Adrenal gland (tissue), 5 donors: Measurements from ENCODE around the gene OR2AJ1.

Experiments
- CTCF ChIP-seq, 6 experiments: fragments of 450-650 bp in 4 of 6; fragments of 200-600 bp in 2 of 6; sonication (generic) in 1 of 6; IDR thresholded peaks; 1 replicate in 5 of 6; 2 replicates in 1 of 6; pipeline versions ENCODE4 v1.5.1 to v1.8.0; 2016 to 2021; ENCODE audit warnings: antibody characterized with exemption in 6 of 6, mild to moderate bottlenecking in 2 of 6, moderate library complexity in 1 of 6
- POLR2A ChIP-seq, 2 donors: fragments of 450-650 bp; IDR thresholded peaks; one replicate each; pipeline ENCODE4 v1.6.1; 2017; ENCODE audit warnings: antibody characterized with exemption in 2 of 2, mild to moderate bottlenecking in 2 of 2, moderate library complexity in 1 of 2
- donor health status: DM: no; HTN: no; CAD: no.

- TF ChIP-seq CTCF (IDR thresholded peaks at IDR 0.05) (no peak), POLR2A (IDR thresholded peaks at IDR 0.05) (no peak)
These were observed 9.6 kb upstream of the OR2AJ1 start for GRCh38 chr1:247914941-247915662.
